Esophagus muscularis mucosa (tissue), 4 donors: ENCODE measurements around the gene CELA3B.

Experiments used
- EP300 ChIP-seq: sonication (generic); formaldehyde crosslinking; IDR thresholded peaks from one replicate; pipeline ENCODE4 v1.6.1; 2017; ENCODE audit warnings: antibody characterized with exemption
- POLR2A ChIP-seq: fragments of 450-650 bp; IDR thresholded peaks from one replicate; pipeline ENCODE4 v1.6.1; 2017; ENCODE audit warnings: antibody characterized with exemption, moderate library complexity, mild to moderate bottlenecking, low read depth
- TF ChIP-seq, protein P1 (sequence below), 3 experiments: fragments of 200-600 bp in 2 of 3; fragments of 450-650 bp in 1 of 3; sonication (generic) in 2 of 3; IDR thresholded peaks; one replicate each; pipeline ENCODE4 v1.5.1; 2017 to 2019; ENCODE audit warnings: antibody characterized with exemption in 3 of 3, mild to moderate bottlenecking in 2 of 3, moderate library complexity in 1 of 3

DNA sequence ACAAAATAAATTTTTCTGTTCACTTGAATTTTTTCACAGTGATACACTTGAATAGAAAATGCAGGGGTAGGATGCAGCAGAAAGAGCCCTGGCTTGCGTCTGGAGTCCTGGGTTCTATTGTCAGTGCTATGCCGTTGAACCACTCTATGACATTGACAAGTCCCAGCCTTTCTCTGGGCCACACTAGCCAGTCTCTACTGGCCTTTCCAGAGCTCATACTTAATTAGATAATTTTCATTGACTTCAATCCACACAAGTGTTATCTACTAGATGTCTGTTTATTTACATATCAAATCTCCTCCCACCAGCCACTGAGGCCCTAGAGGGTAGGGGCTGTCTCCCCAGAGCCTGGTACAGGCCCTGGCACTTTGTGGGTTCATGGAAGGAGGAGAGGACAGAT lies 15.5 kb upstream of the CELA3B start:
- TF ChIP-seq, protein P1, sequence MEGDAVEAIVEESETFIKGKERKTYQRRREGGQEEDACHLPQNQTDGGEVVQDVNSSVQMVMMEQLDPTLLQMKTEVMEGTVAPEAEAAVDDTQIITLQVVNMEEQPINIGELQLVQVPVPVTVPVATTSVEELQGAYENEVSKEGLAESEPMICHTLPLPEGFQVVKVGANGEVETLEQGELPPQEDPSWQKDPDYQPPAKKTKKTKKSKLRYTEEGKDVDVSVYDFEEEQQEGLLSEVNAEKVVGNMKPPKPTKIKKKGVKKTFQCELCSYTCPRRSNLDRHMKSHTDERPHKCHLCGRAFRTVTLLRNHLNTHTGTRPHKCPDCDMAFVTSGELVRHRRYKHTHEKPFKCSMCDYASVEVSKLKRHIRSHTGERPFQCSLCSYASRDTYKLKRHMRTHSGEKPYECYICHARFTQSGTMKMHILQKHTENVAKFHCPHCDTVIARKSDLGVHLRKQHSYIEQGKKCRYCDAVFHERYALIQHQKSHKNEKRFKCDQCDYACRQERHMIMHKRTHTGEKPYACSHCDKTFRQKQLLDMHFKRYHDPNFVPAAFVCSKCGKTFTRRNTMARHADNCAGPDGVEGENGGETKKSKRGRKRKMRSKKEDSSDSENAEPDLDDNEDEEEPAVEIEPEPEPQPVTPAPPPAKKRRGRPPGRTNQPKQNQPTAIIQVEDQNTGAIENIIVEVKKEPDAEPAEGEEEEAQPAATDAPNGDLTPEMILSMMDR (IDR thresholded peaks at IDR 0.05), result no peak
- TF ChIP-seq EP300 (no peak), POLR2A (no peak)
